Large intestine (tissue), 3 donors: ENCODE data around the gene XYLB. TPM values are rescaled to one million over a fixed set of nuclear protein-coding genes. Genes with fewer than 3 reads are reported as not detected.

Experiments
- DNase-seq, 2 donors: peaks; one replicate each; pipeline versions ENCODE4 v3.0.0 to v3.0.0-alpha.2; 2013
- H3K27ac ChIP-seq: one replicate; pipeline ENCODE4 v1.5.1; 2013; ENCODE audit warnings: low read length
- H3K27me3 ChIP-seq: 2 replicates; pipeline ENCODE4 v1.6.1; 2013; ENCODE audit warnings: low read length; ENCODE audit not compliant: control insufficient read depth, insufficient read depth
- H3K36me3 ChIP-seq: 2 replicates; pipeline ENCODE4 v1.6.1; 2013; ENCODE audit warnings: low read length; ENCODE audit not compliant: control insufficient read depth, insufficient read depth
- H3K4me1 ChIP-seq: one replicate; pipeline ENCODE4 v1.6.1; 2013; ENCODE audit warnings: low read length; ENCODE audit not compliant: control insufficient read depth, insufficient read depth
- H3K4me3 ChIP-seq: one replicate; pipeline ENCODE4 v1.5.1; 2013; ENCODE audit warnings: low read length
- H3K9me3 ChIP-seq: one replicate; pipeline ENCODE4 v1.6.1; 2013; ENCODE audit warnings: mild to moderate bottlenecking, low read depth, low read length, moderate library complexity; ENCODE audit not compliant: control insufficient read depth
- WGBS: methylation state at CpG from one replicate; pipeline ENCODE4 v1.1.5; 2013; ENCODE audit warnings: low lambda C conversion rate; ENCODE audit not compliant: insufficient coverage; 5-methylcytosine and 5-hydroxymethylcytosine counted together
- polyA plus RNA-seq: library from polyadenylated mRNA; unstranded; fragments of 120-200 nt; gene quantifications from one replicate; pipeline ENCODE4 v1.2.1, GENCODE V29; 2013

Gene XYLB
- polyA plus RNA-seq, 1 donor = 30.1 TPM

DNA sequence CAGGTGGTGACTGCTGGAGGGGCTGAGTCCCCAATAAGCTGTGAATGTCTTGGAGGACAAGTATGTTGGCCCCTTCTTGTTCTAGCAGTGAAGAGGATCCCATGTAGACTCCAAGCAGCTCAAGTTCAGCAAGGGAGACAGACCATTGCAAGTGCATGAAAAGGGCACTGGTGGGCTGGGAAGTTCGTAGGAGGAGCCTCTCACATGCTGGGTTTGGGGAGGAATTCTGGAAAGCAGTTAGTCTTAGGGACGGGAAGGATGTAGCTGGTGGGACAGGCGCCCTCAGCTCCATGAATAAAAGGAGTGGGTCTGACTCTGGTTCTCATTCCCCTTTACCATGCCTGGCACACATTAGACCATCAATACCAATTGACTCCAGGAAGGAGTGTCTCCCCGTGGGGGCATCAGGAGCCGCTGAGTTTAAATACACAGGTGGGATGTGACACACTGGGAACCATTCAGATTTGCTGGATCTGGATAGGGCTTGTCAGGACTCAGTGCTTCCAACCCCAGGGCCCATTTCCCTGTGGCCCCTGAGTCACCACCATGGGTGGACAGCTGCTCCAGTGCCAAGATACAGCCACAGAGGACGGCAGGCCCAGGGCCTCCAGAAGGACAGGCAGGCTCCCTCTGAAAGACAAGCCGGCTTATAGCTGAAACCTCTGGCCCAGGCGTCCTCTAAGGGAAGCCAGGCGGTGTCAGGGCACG lies 552 bp upstream of the XYLB start:
- H3K27me3 ChIP-seq = no peaks in the 10 kb centered on the region
- WGBS = no CpG with 5 or more reads among the region's 10 CpGs

DNA sequence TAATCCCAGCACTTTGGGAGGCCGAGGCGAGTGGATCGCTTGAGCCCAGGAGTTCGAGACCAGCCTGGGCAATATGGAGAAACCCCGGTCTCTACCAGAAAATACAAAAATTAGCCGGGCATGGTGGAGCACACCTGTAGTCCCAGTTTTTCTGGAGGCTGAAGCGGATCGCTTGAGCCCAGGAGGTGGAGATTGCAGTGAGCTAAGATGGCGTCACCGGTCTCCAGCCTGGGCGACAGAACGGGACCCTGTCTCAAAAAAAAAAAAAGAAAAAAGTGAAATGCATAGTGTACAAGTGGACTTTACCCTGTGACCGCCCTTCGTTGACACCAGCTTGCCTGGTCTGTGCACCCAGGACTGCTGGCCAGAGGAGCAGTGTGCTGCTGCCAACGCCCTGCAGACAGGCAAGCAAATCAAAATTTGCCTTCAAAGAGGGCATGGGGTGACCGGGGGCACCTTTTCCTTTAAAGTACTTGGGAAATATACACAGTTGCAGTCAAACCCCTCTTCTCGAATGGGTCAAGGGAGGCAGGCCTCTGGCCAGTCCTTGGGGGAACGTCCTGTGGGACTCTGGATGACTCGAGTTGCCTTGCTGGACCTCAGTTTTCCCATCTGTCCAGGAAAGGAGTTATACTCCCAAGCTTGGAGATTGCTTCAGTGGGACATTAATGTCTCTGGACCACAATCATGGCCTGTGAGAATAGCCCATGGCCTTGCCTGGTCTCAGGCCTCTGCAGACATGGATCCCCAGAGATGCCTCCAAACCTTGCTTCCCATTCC lies 1.0 kb downstream of the XYLB start:
- H3K4me3 ChIP-seq = peak overlapping the region; percentile 92
- no peaks in the 10 kb centered on the region for H3K9me3 ChIP-seq
- H3K27me3 ChIP-seq = no peaks in the 10 kb centered on the region
- DNase-seq = peak; percentile 55 to 73
- H3K27ac ChIP-seq = peak overlapping the region; percentile 75
- H3K4me1 ChIP-seq = peaks cover 8% of the 10 kb centered on the region
- no CpG with 5 or more reads among the region's 19 CpGs for WGBS
- H3K36me3 ChIP-seq = peaks cover 23% of the 10 kb centered on the region

More for the DNA sequence above, 552 bp upstream of the XYLB start:
- H3K36me3 ChIP-seq = peaks cover 17% of the 10 kb centered on the region
- no peak for DNase-seq
- H3K4me1 ChIP-seq = peaks cover 8% of the 10 kb centered on the region
- peak overlapping the region; percentile 60 for H3K27ac ChIP-seq
- H3K9me3 ChIP-seq = no peaks in the 10 kb centered on the region
- H3K4me3 ChIP-seq = peak overlapping the region; percentile 92

DNA sequence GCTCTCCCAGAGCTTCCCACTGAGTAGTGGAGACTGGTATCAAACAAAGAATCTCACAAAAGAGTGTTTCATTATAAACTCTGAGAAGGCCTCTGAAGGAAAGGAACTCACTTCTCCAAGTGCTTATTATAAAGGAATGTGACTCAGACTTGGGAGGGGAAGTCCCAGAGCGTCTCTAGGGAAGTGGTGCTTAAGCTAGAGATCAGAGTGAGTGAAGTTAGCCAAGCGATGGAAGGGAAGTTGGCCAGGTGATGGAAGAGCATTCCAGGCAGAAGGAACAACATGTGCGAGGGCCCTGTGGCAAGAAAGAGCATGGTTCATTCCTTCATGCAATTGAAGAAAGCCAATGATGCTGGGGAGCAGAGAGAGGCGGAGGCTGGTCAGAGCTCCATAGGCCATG lies 2.3 kb downstream of the XYLB start:
- Histone ChIP-seq H3K4me1 (peaks cover 8% of the 10 kb centered on the region), H3K9me3 (no peaks in the 10 kb centered on the region), H3K36me3 (peaks cover 28% of the 10 kb centered on the region), H3K27me3 (no peaks in the 10 kb centered on the region), H3K27ac (no peak overlapping the region), H3K4me3 (no peak overlapping the region)
- WGBS = 90% methylated on average over 2 of the region's 4 CpGs
- no peak for DNase-seq

DNA sequence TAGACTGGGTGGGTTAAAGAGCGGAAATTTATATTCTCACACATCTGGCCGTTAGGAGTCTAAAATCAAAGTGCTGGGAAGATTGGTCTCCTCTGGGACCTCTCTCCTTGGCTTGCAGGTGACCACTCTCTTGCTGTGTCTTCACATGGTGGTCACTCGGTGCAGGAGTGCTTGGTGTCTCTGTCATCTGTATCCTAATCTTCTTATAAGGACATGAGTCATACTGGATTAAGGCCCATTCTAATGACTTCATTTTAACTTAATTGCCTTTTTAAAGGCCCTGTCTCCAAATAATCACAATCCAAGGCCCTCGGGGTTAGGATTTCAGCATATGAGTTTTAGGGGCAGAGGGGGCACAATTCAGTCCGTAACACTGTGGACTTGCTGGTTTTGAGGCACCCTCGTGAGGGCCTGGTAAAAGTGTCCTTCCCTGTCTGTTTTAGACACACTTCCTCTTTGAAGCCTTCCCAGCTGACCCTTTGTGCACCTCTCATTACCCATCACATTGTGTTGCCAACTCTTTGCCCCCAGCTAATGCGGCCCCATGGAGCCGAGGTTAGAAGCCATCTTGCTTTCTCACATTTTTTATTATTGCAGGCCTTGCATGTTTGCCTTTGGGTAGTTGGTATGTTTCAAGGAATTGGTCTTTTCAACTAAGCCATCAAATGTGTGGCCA lies 3.2 kb downstream of the XYLB start:
- Histone ChIP-seq H3K27ac (no peak overlapping the region), H3K4me3 (no peak overlapping the region), H3K36me3 (peaks cover 28% of the 10 kb centered on the region), H3K4me1 (peaks cover 8% of the 10 kb centered on the region), H3K9me3 (no peaks in the 10 kb centered on the region), H3K27me3 (no peaks in the 10 kb centered on the region)
- DNase-seq = no peak
- no CpG with 5 or more reads among the region's 8 CpGs for WGBS

DNA sequence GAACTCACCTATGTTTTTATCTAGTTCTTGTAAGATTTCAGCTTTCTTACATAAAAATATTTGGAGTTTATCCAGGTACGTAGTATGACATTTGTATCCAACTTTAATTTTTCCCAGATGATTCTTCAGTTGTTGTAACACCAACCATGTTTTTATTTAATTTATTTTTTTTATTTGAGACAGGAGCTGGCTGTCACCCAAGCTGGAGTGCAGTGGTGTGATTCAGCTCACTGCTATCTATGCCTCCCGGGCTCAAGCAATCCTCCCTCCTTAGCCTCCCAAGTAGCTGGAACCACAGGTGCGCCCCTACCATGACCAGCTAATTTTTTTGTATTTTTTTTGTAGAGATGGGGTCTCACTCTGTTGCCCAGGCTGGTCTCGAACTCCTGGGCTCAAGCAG lies 6.6 kb downstream of the XYLB start:
- H3K9me3 ChIP-seq = no peaks in the 10 kb centered on the region
- H3K27me3 ChIP-seq = no peaks in the 10 kb centered on the region
- WGBS = 100% methylated on average over 1 of the region's 4 CpGs

DNA sequence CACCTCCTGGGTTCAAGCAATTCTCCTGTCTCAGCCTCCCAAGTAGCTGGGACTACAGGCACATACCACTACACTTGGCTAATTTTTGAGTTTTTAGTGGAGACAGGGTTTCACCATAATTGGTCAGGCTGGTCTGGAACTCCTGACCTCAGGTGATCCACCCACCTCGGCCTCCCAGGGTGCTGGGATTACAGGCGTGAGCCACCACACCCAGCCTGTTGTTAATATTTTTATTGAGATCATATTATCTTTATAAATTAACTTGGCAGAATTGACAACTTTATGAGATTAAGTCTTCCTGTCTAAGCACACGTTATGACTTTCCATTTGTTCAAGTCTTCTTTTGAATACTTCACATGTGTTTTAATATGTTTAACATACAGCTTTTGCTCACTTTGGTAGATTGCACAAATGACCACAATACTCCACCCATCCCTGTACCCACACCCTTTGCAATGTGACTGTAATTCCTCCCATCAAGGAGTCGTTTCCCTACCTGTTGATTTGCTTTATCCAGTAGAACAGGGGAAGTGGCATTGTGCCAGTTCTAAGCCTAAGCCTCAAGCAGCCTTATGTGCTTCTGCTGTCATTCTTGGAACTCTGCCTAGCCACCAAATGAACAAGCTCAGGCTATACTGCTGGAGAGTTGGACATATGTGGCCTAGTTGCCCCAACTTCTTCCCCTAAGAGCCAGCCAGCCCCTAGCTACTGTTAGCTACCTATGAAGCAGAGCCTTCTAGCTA lies 8.2 kb downstream of the XYLB start:
- no peak for DNase-seq
- Histone ChIP-seq H3K4me1 (no peaks in the 10 kb centered on the region), H3K9me3 (no peaks in the 10 kb centered on the region), H3K4me3 (no peak overlapping the region), H3K36me3 (peaks cover 34% of the 10 kb centered on the region), H3K27me3 (no peaks in the 10 kb centered on the region), H3K27ac (no peak overlapping the region)
- no CpG with 5 or more reads among the region's 4 CpGs for WGBS

More for the DNA sequence above, 6.6 kb downstream of the XYLB start:
- no peak for DNase-seq
- Histone ChIP-seq H3K27ac (no peak overlapping the region), H3K36me3 (peaks cover 40% of the 10 kb centered on the region), H3K4me3 (no peak overlapping the region), H3K4me1 (no peaks in the 10 kb centered on the region)

DNA sequence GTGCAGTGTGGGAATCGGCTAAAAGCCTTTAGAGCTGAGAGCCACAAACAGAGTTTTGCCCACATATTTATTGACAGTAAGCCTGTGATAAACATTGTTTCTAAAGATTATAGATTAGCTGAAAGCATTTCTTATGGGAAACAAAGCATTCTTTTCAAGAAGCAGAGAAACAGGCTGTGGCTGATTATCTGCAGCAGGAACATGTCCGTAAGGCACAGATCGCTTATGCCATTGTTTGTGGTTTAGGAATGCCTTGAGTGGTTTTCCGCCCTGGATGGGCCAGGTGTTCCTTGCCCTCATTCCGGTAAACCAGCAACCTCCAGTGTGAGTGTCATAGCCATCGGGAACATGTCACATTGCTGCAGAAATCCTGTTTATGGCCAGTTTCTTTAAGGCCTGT lies 12.5 kb downstream of the XYLB start:
- Histone ChIP-seq H3K36me3 (peaks cover 54% of the 10 kb centered on the region), H3K4me3 (no peak overlapping the region), H3K9me3 (no peaks in the 10 kb centered on the region), H3K27me3 (no peaks in the 10 kb centered on the region), H3K4me1 (no peaks in the 10 kb centered on the region), H3K27ac (no peak overlapping the region)
- DNase-seq = no peak
- WGBS = no CpG with 5 or more reads among the region's 6 CpGs

DNA sequence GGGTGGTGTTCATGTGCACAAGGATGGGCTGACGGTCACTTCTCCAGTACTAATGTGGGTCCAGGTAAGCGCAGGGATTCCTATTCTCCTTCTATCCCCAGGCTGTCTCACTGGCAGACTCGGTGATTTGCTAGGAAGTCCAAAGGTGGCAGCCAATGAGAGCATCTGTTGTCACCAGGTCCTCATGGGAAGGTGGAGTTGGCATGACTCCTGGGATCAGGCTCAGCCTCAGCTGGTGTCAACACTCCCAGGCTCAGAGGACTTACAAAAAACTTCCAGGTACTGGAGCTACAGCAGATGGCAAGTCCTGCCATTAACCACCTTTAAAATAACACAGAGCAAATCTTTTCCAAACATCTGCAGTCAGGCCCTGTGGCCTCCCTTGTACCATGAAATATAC lies 13.8 kb downstream of the XYLB start:
- no peak overlapping the region for H3K27ac ChIP-seq
- no CpG with 5 or more reads among the region's 3 CpGs for WGBS
- DNase-seq = no peak
- no peak overlapping the region for H3K4me3 ChIP-seq
- H3K9me3 ChIP-seq = no peaks in the 10 kb centered on the region
- H3K4me1 ChIP-seq = no peaks in the 10 kb centered on the region
- no peaks in the 10 kb centered on the region for H3K27me3 ChIP-seq
- peaks cover 64% of the 10 kb centered on the region for H3K36me3 ChIP-seq

DNA sequence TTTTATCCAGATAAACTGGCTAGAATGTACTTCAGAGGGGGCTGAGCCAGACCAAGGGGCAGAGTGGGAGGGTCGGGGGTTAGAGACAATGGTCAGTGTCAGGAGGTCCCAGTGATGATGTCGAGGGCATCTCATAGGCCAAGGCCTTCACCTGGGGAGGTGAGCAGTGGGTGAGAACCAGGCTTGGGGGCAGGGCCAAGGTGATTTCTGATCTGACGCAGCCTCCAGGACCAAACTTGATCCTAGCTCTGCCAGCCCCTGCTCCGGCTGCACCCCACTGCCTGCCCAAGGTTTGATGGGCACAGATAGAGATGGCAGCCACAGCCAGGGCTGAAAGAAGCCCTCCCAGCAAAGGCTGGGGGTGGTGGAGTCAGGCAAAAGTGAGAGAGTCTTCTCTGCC lies 14.9 kb downstream of the XYLB start:
- no peak for DNase-seq

DNA sequence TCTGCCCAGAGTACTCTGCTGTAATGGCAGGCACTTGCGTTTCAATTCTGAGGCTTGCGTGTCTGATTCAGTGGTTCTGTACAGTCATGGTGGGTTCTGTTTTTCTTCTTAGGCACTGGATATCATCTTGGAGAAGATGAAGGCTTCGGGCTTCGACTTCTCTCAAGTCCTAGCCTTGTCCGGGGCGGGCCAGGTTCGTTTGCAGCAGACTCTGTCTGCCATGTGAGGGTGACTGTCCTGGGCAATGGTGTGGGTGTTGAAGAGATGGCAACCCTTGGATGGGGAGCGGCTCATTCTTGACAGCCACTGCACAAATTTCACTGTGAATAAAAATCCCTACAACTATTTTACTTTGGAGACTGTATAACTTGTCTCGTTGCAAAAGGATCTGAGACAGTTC lies 16.2 kb downstream of the XYLB start:
- no CpG with 5 or more reads among the region's 9 CpGs for WGBS
- no peaks in the 10 kb centered on the region for H3K27me3 ChIP-seq
- no peak for DNase-seq
- no peak overlapping the region for H3K4me3 ChIP-seq
- H3K27ac ChIP-seq = no peak overlapping the region
- no peaks in the 10 kb centered on the region for H3K9me3 ChIP-seq
- H3K36me3 ChIP-seq = peaks cover 80% of the 10 kb centered on the region
- H3K4me1 ChIP-seq = no peaks in the 10 kb centered on the region

More for the DNA sequence above, 14.9 kb downstream of the XYLB start:
- no peak overlapping the region for H3K4me3 ChIP-seq
- no peaks in the 10 kb centered on the region for H3K9me3 ChIP-seq
- no peaks in the 10 kb centered on the region for H3K27me3 ChIP-seq
- no peaks in the 10 kb centered on the region for H3K4me1 ChIP-seq
- no peak overlapping the region for H3K27ac ChIP-seq
- WGBS = no CpG with 5 or more reads among the region's 4 CpGs
- H3K36me3 ChIP-seq = peaks cover 71% of the 10 kb centered on the region
